PC-9 (cell line): ENCODE results near the gene PHEX.

Experiments used
- CTCF ChIP-seq: fragments of 200-600 bp; sonication (generic); conservative IDR thresholded peaks from 2 replicates; pipeline ENCODE4 v1.6.1; 2017; ENCODE audit warnings: mixed run types, antibody characterized with exemption, mild to moderate bottlenecking, moderate library complexity
- EZH2 ChIP-seq: fragments of 200-600 bp; sonication (generic); IDR thresholded peaks from 2 replicates; pipeline ENCODE4 v1.8.0; 2017; ENCODE audit warnings: antibody characterized with exemption, low read depth

- TF ChIP-seq CTCF (no peak), EZH2 (no peak)
Measured at GRCh38 chrX:21996872-21997455, 35.2 kb upstream of the PHEX start.
